Muscle of leg (tissue), 16 donors: ENCODE results near the gene PCDHA10. TPM values are rescaled to one million over a fixed set of nuclear protein-coding genes. Genes with fewer than 3 reads are reported as not detected.
"Not testable (repeated sequence)": the region's sequence is repeated elsewhere in the genome, so short reads cannot be mapped to it uniquely, and the experiment has no call there.

Experiments used
- DNase-seq: peaks from one replicate; pipeline ENCODE4 v3.0.0; 2013
- H3K27ac ChIP-seq: one replicate; pipeline ENCODE4 v1.5.1; 2013; ENCODE audit warnings: mild to moderate bottlenecking, low read length, control low read depth
- H3K27me3 ChIP-seq: one replicate; pipeline ENCODE4 v1.6.1; 2013; ENCODE audit warnings: low read length; ENCODE audit not compliant: control insufficient read depth, insufficient read depth
- H3K36me3 ChIP-seq: one replicate; pipeline ENCODE4 v1.6.1; 2013; ENCODE audit warnings: low read length; ENCODE audit not compliant: control insufficient read depth, insufficient read depth
- H3K4me1 ChIP-seq: one replicate; pipeline ENCODE4 v1.6.1; 2013; ENCODE audit warnings: low read length; ENCODE audit not compliant: control insufficient read depth, insufficient read depth
- H3K4me3 ChIP-seq: one replicate; pipeline ENCODE4 v1.5.1; 2013; ENCODE audit warnings: low read length, control low read depth
- H3K9me3 ChIP-seq: replicated peaks from 2 replicates; pipeline ENCODE4 v1.6.1; 2013; ENCODE audit warnings: low read depth, low read length; ENCODE audit not compliant: control insufficient read depth
- WGBS: methylation state at CpG from one replicate; pipeline ENCODE4 v1.1.5; 2013; ENCODE audit warnings: missing lambda C conversion rate; ENCODE audit not compliant: insufficient coverage; 5-methylcytosine and 5-hydroxymethylcytosine counted together
- long read RNA-seq, 11 donors: transcript quantifications; one replicate each; lab custom pipeline, GENCODE V29; 2026
- polyA plus RNA-seq, 8 donors: library from polyadenylated mRNA; unstranded; fragments of 120-200 nt; gene quantifications; one replicate each; pipeline versions ENCODE4 v1.2.1 to v1.2.3, GENCODE V29; 2013; ENCODE audit warnings: inconsistent platforms in 1 of 8, low replicate concordance in 1 of 8; ENCODE audit not compliant: insufficient read length in 8 of 8, insufficient read depth in 1 of 8
- total RNA-seq: library from RNA; stranded (reverse); fragments of 120-200 nt; gene quantifications from one replicate; pipeline ENCODE4 v1.2.4, GENCODE V29; 2013

PCDHA10 gene, protein sequence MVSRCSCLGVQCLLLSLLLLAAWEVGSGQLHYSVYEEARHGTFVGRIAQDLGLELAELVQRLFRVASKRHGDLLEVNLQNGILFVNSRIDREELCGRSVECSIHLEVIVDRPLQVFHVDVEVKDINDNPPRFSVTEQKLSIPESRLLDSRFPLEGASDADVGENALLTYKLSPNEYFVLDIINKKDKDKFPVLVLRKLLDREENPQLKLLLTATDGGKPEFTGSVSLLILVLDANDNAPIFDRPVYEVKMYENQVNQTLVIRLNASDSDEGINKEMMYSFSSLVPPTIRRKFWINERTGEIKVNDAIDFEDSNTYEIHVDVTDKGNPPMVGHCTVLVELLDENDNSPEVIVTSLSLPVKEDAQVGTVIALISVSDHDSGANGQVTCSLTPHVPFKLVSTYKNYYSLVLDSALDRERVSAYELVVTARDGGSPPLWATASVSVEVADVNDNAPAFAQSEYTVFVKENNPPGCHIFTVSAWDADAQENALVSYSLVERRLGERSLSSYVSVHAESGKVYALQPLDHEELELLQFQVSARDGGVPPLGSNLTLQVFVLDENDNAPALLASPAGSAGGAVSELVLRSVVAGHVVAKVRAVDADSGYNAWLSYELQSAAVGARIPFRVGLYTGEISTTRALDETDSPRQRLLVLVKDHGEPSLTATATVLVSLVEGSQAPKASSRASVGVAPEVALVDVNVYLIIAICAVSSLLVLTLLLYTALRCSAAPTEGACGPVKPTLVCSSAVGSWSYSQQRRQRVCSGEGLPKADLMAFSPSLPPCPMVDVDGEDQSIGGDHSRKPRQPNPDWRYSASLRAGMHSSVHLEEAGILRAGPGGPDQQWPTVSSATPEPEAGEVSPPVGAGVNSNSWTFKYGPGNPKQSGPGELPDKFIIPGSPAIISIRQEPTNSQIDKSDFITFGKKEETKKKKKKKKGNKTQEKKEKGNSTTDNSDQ
- total RNA-seq (0.09 TPM), polyA plus RNA-seq (under 1 TPM; 0.04 to 0.12 (median 0.07) TPM)
- long read RNA-seq, donor 1, result 0 reads
- long read RNA-seq, donor 2, result 0 reads
- long read RNA-seq, donor 3, result 0 reads
- long read RNA-seq, donor 4, result 0 reads
- long read RNA-seq, donor 5, result 0 reads
- long read RNA-seq, donor 6, result 0 reads
- long read RNA-seq, donor 7, result 0 reads
- long read RNA-seq, donor 8, result 0 reads
- long read RNA-seq, donor 9, full-length matches to known transcripts, result 1 of 1 reads
- long read RNA-seq, donor 9, partial matches to known transcripts, result 0 of 1 reads
- long read RNA-seq, donor 9, other reads (novel, unspliced or antisense), result 0 of 1 reads
- long read RNA-seq, donor 10, result 0 reads
- long read RNA-seq, donor 11, result 0 reads

GRCh38 chr5:140855772-140856674 lies at the start of gene PCDHA10:
PCDHA10 (plus strand) TSS chr5:140855897; CDS start chr5:140856049, 152 bp downstream.
- Histone ChIP-seq H3K4me1 (no peaks in the 10 kb centered on the region), H3K9me3 (peaks cover 11% of the 10 kb centered on the region), H3K36me3 (no peaks in the 10 kb centered on the region), H3K27me3 (no peaks in the 10 kb centered on the region), H3K4me3 (no peak within 1 kb of the TSS), H3K27ac (no peak within 1 kb of the TSS)
- 20% methylated on average over 1 of the region's 44 CpGs for WGBS
- no peak for DNase-seq

GRCh38 chr5:140806834-140807775 lies 48.6 kb upstream of the PCDHA10 start, which contains the start of gene PCDHA4:
PCDHA4 (plus strand) TSS chr5:140807068.
- Histone ChIP-seq H3K36me3 (no peaks in the 10 kb centered on the region), H3K27ac (no peak within 1 kb of the TSS), H3K27me3 (peaks cover 3% of the 10 kb centered on the region), H3K9me3 (peaks cover 13% of the 10 kb centered on the region), H3K4me3 (no peak within 1 kb of the TSS), H3K4me1 (no peaks in the 10 kb centered on the region)
- no peak for DNase-seq
- 22% methylated on average over 18 of the region's 47 CpGs for WGBS

GRCh38 chr5:140808241-140808888 lies 47.3 kb upstream of the PCDHA10 start:
- H3K27me3 ChIP-seq, H3K9me3 ChIP-seq, H3K4me3 ChIP-seq, H3K36me3 ChIP-seq, H3K4me1 ChIP-seq, H3K27ac ChIP-seq, DNase-seq: not testable (repeated sequence)
- 58% methylated on average over 59 of the region's 62 CpGs for WGBS

DNA sequence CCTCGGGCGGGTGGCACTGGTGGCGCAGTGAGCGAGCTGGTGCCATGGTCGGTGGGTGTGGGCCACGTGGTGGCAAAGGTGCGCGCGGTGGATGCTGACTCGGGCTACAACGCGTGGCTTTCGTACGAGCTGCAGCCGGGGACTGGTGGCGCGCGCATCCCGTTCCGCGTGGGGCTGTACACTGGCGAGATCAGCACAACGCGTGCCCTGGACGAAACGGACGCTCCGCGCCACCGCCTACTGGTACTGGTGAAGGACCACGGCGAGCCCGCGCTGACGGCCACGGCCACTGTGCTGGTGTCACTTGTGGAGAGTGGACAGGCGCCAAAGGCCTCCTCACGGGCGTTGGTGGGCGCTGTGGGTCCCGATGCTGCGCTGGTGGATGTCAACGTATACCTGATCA lies 46.8 kb upstream of the PCDHA10 start:
- H3K27ac ChIP-seq, result no peak overlapping the region
- DNase-seq, result no peak
- H3K9me3 ChIP-seq, result peaks cover 3% of the 10 kb centered on the region
- WGBS, result 67% methylated on average over 43 of the region's 43 CpGs
- no peaks in the 10 kb centered on the region for H3K27me3 ChIP-seq
- H3K4me3 ChIP-seq, result no peak overlapping the region
- no peaks in the 10 kb centered on the region for H3K36me3 ChIP-seq
- H3K4me1 ChIP-seq, result no peaks in the 10 kb centered on the region

- no peaks in the 10 kb centered on the region for H3K27me3 ChIP-seq
Measured at GRCh38 chr5:140821375-140822280, 34.1 kb upstream of the PCDHA10 start, which contains the start of gene PCDHA5. PCDHA5 (plus strand) TSS chr5:140821613.

GRCh38 chr5:140822281-140822629 lies 33.4 kb upstream of the PCDHA10 start:
- H3K4me1 ChIP-seq, result no peaks in the 10 kb centered on the region
- no peaks in the 10 kb centered on the region for H3K36me3 ChIP-seq
- no peak overlapping the region for H3K4me3 ChIP-seq
- H3K27ac ChIP-seq, result no peak overlapping the region
- DNase-seq, result no peak
- H3K9me3 ChIP-seq, result peaks cover 2% of the 10 kb centered on the region
- H3K27me3 ChIP-seq, result no peaks in the 10 kb centered on the region
- no CpG with 5 or more reads among the region's 6 CpGs for WGBS

More at GRCh38 chr5:140821375-140822280, 34.1 kb upstream of the PCDHA10 start, which contains the start of gene PCDHA5:
- DNase-seq, result no peak
- Histone ChIP-seq H3K27ac (no peak within 1 kb of the TSS), H3K36me3 (no peaks in the 10 kb centered on the region), H3K4me1 (no peaks in the 10 kb centered on the region), H3K9me3 (peaks cover 2% of the 10 kb centered on the region), H3K4me3 (no peak within 1 kb of the TSS)
- WGBS, result 29% methylated on average over 32 of the region's 39 CpGs

DNA sequence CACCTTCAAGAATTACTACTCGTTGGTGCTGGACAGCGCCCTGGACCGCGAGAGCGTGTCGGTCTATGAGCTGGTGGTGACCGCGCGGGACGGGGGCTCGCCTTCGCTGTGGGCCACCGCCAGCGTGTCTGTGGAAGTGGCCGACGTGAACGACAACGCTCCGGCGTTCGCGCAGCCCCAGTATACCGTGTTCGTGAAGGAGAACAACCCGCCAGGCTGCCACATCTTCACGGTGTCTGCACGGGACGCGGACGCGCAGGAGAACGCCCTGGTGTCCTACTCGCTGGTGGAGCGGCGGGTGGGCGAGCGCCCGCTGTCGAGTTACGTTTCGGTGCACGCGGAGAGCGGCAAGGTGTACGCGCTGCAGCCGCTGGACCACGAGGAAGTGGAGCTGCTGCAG lies 32.7 kb upstream of the PCDHA10 start:
- not testable (repeated sequence) for H3K36me3 ChIP-seq, H3K27ac ChIP-seq, DNase-seq, H3K4me1 ChIP-seq, H3K9me3 ChIP-seq, H3K4me3 ChIP-seq, H3K27me3 ChIP-seq
- 49% methylated on average over 48 of the region's 48 CpGs for WGBS
